Glutamatergic neuron (in vitro differentiated cells): Measurements from ENCODE around the gene QKI. TPM values are rescaled to one million over a fixed set of nuclear protein-coding genes. Genes with fewer than 3 reads are reported as not detected.

Experiments
- DNase-seq: peaks from one replicate; pipeline ENCODE4 v3.0.0; 2022
- H3K27ac Mint-ChIP-seq: one replicate; pipeline ENCODE4 v1.8.0; 2020; ENCODE audit warnings: mild to moderate bottlenecking, mixed read lengths, inconsistent platforms; ENCODE audit not compliant: unreplicated experiment
- H3K27me3 Mint-ChIP-seq: one replicate; pipeline ENCODE4 v1.8.0; 2020; ENCODE audit warnings: mild to moderate bottlenecking, moderate library complexity, mixed read lengths, inconsistent platforms; ENCODE audit not compliant: unreplicated experiment
- H3K36me3 Mint-ChIP-seq: one replicate; pipeline ENCODE4 v1.8.0; 2020; ENCODE audit warnings: mild to moderate bottlenecking, mixed read lengths, inconsistent platforms; ENCODE audit not compliant: unreplicated experiment
- H3K4me1 Mint-ChIP-seq: one replicate; pipeline ENCODE4 v1.8.0; 2020; ENCODE audit warnings: mild to moderate bottlenecking, low read depth, mixed read lengths, inconsistent platforms; ENCODE audit not compliant: unreplicated experiment
- H3K4me3 Mint-ChIP-seq: one replicate; pipeline ENCODE4 v1.8.0; 2020; ENCODE audit warnings: mild to moderate bottlenecking, mixed read lengths, inconsistent platforms; ENCODE audit not compliant: unreplicated experiment
- H3K9me3 Mint-ChIP-seq: one replicate; pipeline ENCODE4 v1.8.0; 2020; ENCODE audit warnings: mild to moderate bottlenecking, moderate library complexity, mixed read lengths, inconsistent platforms; ENCODE audit not compliant: unreplicated experiment
- CTCF ChIP-seq: fragments of 200-600 bp; sonication (generic); IDR thresholded peaks from one replicate; pipeline ENCODE4 v1.5.0; 2021; ENCODE audit not compliant: partially characterized antibody, unreplicated experiment
- total RNA-seq: library from RNA; stranded (reverse); fragmentation: NEBNext Ultra II Directional; extraction: Animal tissue kit (Norgen Biotek cat#: 25700); gene quantifications from one replicate; pipeline ENCODE4 v1.2.1, GENCODE V29; 2021; ENCODE audit not compliant: unreplicated experiment

Gene QKI
- total RNA-seq, 1 donor from 2014 or later: 50.5 TPM

DNA sequence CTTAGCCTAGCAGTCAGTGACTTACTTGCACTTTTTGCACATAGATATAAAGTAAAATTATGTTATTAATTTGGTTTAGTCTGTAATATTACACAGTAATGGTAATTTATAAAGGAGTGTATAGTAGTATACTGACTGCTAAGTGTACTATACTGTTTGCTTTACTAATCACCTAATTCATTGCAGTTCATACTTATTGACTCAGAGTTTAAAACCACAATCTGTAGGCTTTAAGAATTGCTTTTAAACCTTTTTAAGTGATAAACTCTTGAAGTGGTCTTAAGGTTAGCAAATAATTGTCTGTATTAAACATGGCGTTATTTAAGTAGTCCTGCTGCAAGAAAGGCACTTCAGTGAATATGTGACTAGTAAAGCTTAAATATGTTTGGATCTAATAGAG is 151.5 kb downstream of the QKI start:
- Mint-ChIP-seq H3K4me3 (no peak overlapping the region), H3K36me3 (no peaks in the 10 kb centered on the region), H3K4me1 (peaks cover 30% of the 10 kb centered on the region), H3K27ac (no peak overlapping the region), H3K9me3 (peaks cover 7% of the 10 kb centered on the region), H3K27me3 (peaks cover 2% of the 10 kb centered on the region)
- no peak for TF ChIP-seq CTCF
- no peak for DNase-seq

DNA sequence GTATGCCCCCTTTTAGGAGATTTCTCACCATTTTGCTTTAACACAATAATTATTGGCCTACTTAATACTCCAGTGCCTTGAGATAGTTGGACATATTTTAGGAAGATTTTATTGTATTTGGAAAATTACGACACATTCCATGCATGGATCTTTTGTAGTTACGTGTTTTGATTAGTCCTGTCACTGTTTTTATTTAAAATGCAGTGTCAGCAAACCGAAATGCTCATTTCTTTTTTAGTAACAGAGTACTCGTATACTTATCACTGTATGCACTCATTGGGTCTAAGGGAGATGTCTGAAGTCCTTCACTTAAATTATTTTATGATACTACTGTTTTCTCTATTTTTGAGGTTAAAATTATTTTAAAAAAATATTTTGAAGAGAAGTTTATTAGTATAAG is 153.8 kb downstream of the QKI start:
- DNase-seq: no peak
- TF ChIP-seq CTCF: no peak
- Mint-ChIP-seq H3K36me3 (no peaks in the 10 kb centered on the region), H3K9me3 (peaks cover 6% of the 10 kb centered on the region), H3K4me3 (no peak overlapping the region), H3K27me3 (peaks cover 2% of the 10 kb centered on the region), H3K27ac (no peak overlapping the region), H3K4me1 (peaks cover 25% of the 10 kb centered on the region)

- no peak for TF ChIP-seq CTCF
- peaks cover 2% of the 10 kb centered on the region for H3K9me3 Mint-ChIP-seq
- H3K36me3 Mint-ChIP-seq: no peaks in the 10 kb centered on the region
- peaks cover 2% of the 10 kb centered on the region for H3K27me3 Mint-ChIP-seq
- peaks cover 9% of the 10 kb centered on the region for H3K4me1 Mint-ChIP-seq
- DNase-seq: no peak
- H3K4me3 Mint-ChIP-seq: no peak overlapping the region
- peak overlapping the region; percentile 44 for H3K27ac Mint-ChIP-seq
These were observed 156.2 kb downstream of the QKI start for GRCh38 chr6:163570579-163571231.

- no peak for TF ChIP-seq CTCF
- peaks cover 9% of the 10 kb centered on the region for H3K4me1 Mint-ChIP-seq
- H3K27me3 Mint-ChIP-seq: peaks cover 2% of the 10 kb centered on the region
- H3K4me3 Mint-ChIP-seq: no peak overlapping the region
- no peak overlapping the region for H3K27ac Mint-ChIP-seq
- DNase-seq: no peak
- no peaks in the 10 kb centered on the region for H3K36me3 Mint-ChIP-seq
- H3K9me3 Mint-ChIP-seq: peaks cover 2% of the 10 kb centered on the region
These were observed 157.2 kb downstream of the QKI start for GRCh38 chr6:163571730-163572129.

DNA sequence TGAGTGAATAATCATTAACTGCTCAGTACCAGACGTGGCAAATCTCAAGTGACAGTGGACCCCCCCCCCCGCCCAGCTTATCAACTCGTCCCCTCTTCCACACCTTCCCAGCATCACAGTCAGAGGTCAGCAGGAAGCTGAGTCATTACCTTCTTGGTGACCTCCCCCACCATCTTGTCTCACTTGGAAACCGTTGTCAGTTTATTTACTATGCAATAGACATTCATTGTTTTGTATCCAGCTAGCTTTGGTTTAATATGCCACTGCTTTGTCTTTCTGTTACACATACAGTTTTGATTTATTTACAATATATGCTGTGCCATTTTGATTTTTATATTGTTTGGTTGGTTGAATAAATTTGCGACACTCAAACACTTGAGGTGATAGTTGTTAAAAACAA is 158.1 kb downstream of the QKI start:
- no peak overlapping the region for H3K4me3 Mint-ChIP-seq

More for the DNA sequence above, 158.1 kb downstream of the QKI start:
- no peaks in the 10 kb centered on the region for H3K36me3 Mint-ChIP-seq
- H3K27me3 Mint-ChIP-seq: peaks cover 1% of the 10 kb centered on the region
- H3K27ac Mint-ChIP-seq: no peak overlapping the region
- DNase-seq: no peak
- H3K9me3 Mint-ChIP-seq: peaks cover 2% of the 10 kb centered on the region
- no peak for TF ChIP-seq CTCF
- peaks cover 13% of the 10 kb centered on the region for H3K4me1 Mint-ChIP-seq
